Choroid plexus epithelial cell (primary cell): ENCODE results near the gene KRT37.
A peak's percentile ranks its signal among the peaks of the same experiment; 100 is the strongest.

Experiments
- DNase-seq: peaks from one replicate; pipeline ENCODE4 v3.0.0-alpha.2; 2010; ENCODE audit warnings: low read depth
- H3K4me3 ChIP-seq: 2 replicates; pipeline ENCODE4 v1.5.1; 2011; ENCODE audit warnings: low read depth, mild to moderate bottlenecking, control low read depth, low read length, moderate library complexity
- CTCF ChIP-seq: conservative IDR thresholded peaks from 2 replicates; pipeline ENCODE4 v1.5.1; 2011; ENCODE audit warnings: low read depth, mild to moderate bottlenecking, control low read depth, inconsistent platforms, low read length, moderate library complexity

KRT37 gene

GRCh38 chr17:41417576-41418015 lies 6.8 kb downstream of the KRT37 start:
- H3K4me3 ChIP-seq, result no peak overlapping the region
- TF ChIP-seq CTCF, result peak; percentile 17
- no peak for DNase-seq

GRCh38 chr17:41417127-41417526 lies 7.3 kb downstream of the KRT37 start:
- TF ChIP-seq CTCF, result no peak
- DNase-seq, result no peak
- no peak overlapping the region for H3K4me3 ChIP-seq

- H3K4me3 ChIP-seq, result no peak overlapping the region
- DNase-seq, result peak; percentile 35
- no peak for TF ChIP-seq CTCF
Measured at GRCh38 chr17:41416479-41416878, 7.9 kb downstream of the KRT37 start.

- peak; percentile 71 for DNase-seq
- TF ChIP-seq CTCF, result no peak
- H3K4me3 ChIP-seq, result no peak overlapping the region
Measured at GRCh38 chr17:41415833-41416335, 8.5 kb downstream of the KRT37 start.

- DNase-seq, result peak; percentile 9
- no peak for TF ChIP-seq CTCF
- no peak overlapping the region for H3K4me3 ChIP-seq
Measured at GRCh38 chr17:41415411-41415810, 9.0 kb downstream of the KRT37 start.

- no peak for DNase-seq
- no peak for TF ChIP-seq CTCF
- H3K4me3 ChIP-seq, result no peak overlapping the region
Measured at GRCh38 chr17:41413982-41414381, 10.4 kb downstream of the KRT37 start.

- H3K4me3 ChIP-seq, result no peak overlapping the region
- peak; percentile 13 for DNase-seq
- no peak for TF ChIP-seq CTCF
Measured at GRCh38 chr17:41413353-41413957, 10.9 kb downstream of the KRT37 start.
